ENCODE measurements around the gene CSPG5. TPM values are rescaled to one million over a fixed set of nuclear protein-coding genes. Genes with fewer than 3 reads are reported as not detected.

CSPG5 gene
- polyA plus RNA-seq, 1 donor from 2014 or later, result 67.1 TPM

- H3K4me2 ChIP-seq (ENCODE audit: low read length), result no peak overlapping the region
- no peaks in the 10 kb centered on the region for H4K20me1 ChIP-seq (ENCODE audit: insufficient read depth)
- no peaks in the 10 kb centered on the region for H3K9me3 ChIP-seq (ENCODE audit: low read length)
- H3F3A ChIP-seq (ENCODE audit: insufficient read depth, low read length, poor library complexity, severe bottlenecking), result no peaks in the 10 kb centered on the region
- H3K9ac ChIP-seq (ENCODE audit: low read length), result no peak overlapping the region
- H3K9me2 ChIP-seq (ENCODE audit: insufficient read depth, low read length), result no peaks in the 10 kb centered on the region
- no peak overlapping the region for H3K4me3 ChIP-seq (ENCODE audit: low read length)
- no peak overlapping the region for H2AFZ ChIP-seq (ENCODE audit: low read depth, low read length)
- H3K27ac ChIP-seq (ENCODE audit: low read length), result no peak overlapping the region
- H3K79me2 ChIP-seq (replicated peaks; ENCODE audit: insufficient read depth, low read length), result no peaks in the 10 kb centered on the region
- no peaks in the 10 kb centered on the region for H3K36me3 ChIP-seq (ENCODE audit: insufficient read depth, low read length)
- peaks cover 3% of the 10 kb centered on the region for H3K27me3 ChIP-seq (ENCODE audit: insufficient read depth, low read depth, low read length)
- no peak for TF ChIP-seq RAD21 (conservative IDR thresholded peaks at IDR 0.05)
- no peak for TF ChIP-seq TAF1 (IDR thresholded peaks at IDR 0.05; ENCODE audit: low read depth)
- no peak for TF ChIP-seq MXI1 (conservative IDR thresholded peaks at IDR 0.05; ENCODE audit: poor library complexity, severe bottlenecking)
- TF ChIP-seq EZH2 (IDR thresholded peaks at IDR 0.05; ENCODE audit: borderline replicate concordance, insufficient read depth, low read length, poor library complexity, severe bottlenecking), result no peak
- no peak for TF ChIP-seq EP300 (conservative IDR thresholded peaks at IDR 0.05; ENCODE audit: poor library complexity, severe bottlenecking)
- no peak for TF ChIP-seq CTCF (IDR thresholded peaks at IDR 0.05; ENCODE audit: poor library complexity, severe bottlenecking)
- no peak for TF ChIP-seq REST (IDR thresholded peaks at IDR 0.05; ENCODE audit: borderline replicate concordance)
- TF ChIP-seq SMC3 (conservative IDR thresholded peaks at IDR 0.05; ENCODE audit: poor library complexity), result no peak
- TF ChIP-seq POLR2AphosphoS5 (IDR thresholded peaks at IDR 0.05), result no peak
These were observed 1.8 kb upstream of the CSPG5 start for GRCh38 chr3:47580481-47580880.

- H3K36me3 ChIP-seq (ENCODE audit: insufficient read depth, low read length), result no peaks in the 10 kb centered on the region
- no peaks in the 10 kb centered on the region for H3K9me2 ChIP-seq (ENCODE audit: insufficient read depth, low read length)
- no peak overlapping the region for H3K27ac ChIP-seq (ENCODE audit: low read length)
- no peak overlapping the region for H3K4me3 ChIP-seq (ENCODE audit: low read length)
- no peaks in the 10 kb centered on the region for H3K9me3 ChIP-seq (ENCODE audit: low read length)
- H3K79me2 ChIP-seq (replicated peaks; ENCODE audit: insufficient read depth, low read length), result no peaks in the 10 kb centered on the region
- no peak overlapping the region for H3K9ac ChIP-seq (ENCODE audit: low read length)
- H3K4me2 ChIP-seq (ENCODE audit: low read length), result no peak overlapping the region
- H4K20me1 ChIP-seq (ENCODE audit: insufficient read depth), result no peaks in the 10 kb centered on the region
- H3F3A ChIP-seq (ENCODE audit: insufficient read depth, low read length, poor library complexity, severe bottlenecking), result no peaks in the 10 kb centered on the region
- TF ChIP-seq CTCF (IDR thresholded peaks at IDR 0.05; ENCODE audit: poor library complexity, severe bottlenecking) (no peak), RAD21 (conservative IDR thresholded peaks at IDR 0.05) (no peak), SMC3 (conservative IDR thresholded peaks at IDR 0.05; ENCODE audit: poor library complexity) (no peak), POLR2AphosphoS5 (IDR thresholded peaks at IDR 0.05) (no peak), EZH2 (IDR thresholded peaks at IDR 0.05; ENCODE audit: borderline replicate concordance, insufficient read depth, low read length, poor library complexity, severe bottlenecking) (no peak), TAF1 (IDR thresholded peaks at IDR 0.05; ENCODE audit: low read depth) (no peak), EP300 (conservative IDR thresholded peaks at IDR 0.05; ENCODE audit: poor library complexity, severe bottlenecking) (no peak), REST (IDR thresholded peaks at IDR 0.05; ENCODE audit: borderline replicate concordance) (no peak), MXI1 (conservative IDR thresholded peaks at IDR 0.05; ENCODE audit: poor library complexity, severe bottlenecking) (no peak)
- peaks cover 3% of the 10 kb centered on the region for H3K27me3 ChIP-seq (ENCODE audit: insufficient read depth, low read depth, low read length)
- H2AFZ ChIP-seq (ENCODE audit: low read depth, low read length), result no peak overlapping the region
These were observed 1.2 kb upstream of the CSPG5 start for GRCh38 chr3:47579875-47580274.
